ENCODE results near the gene TMEM8B.

TMEM8B gene

GRCh38 chr9:35870351-35870923 lies 41.4 kb downstream of the TMEM8B start, which contains the start of gene OR13J1:
TSS of gene OR13J1 (minus strand) at chr9:35870401. CDS start at chr9:35870401, 0 bp downstream.
- no peaks in the 10 kb centered on the region for H4K20me1 ChIP-seq (ENCODE audit: insufficient read depth)
- H3K9ac ChIP-seq, result no peak within 1 kb of the TSS
- H2AFZ ChIP-seq (ENCODE audit: low read depth), result no peak within 1 kb of the TSS
- H3K27ac ChIP-seq, result no peak within 1 kb of the TSS
- no peak for TF ChIP-seq CTCF (conservative IDR thresholded peaks at IDR 0.05; ENCODE audit: low read depth, low read length)
- H3K79me2 ChIP-seq (ENCODE audit: insufficient read depth, low read depth), result no peaks in the 10 kb centered on the region
- H3K4me2 ChIP-seq, result no peak within 1 kb of the TSS
- H3K4me3 ChIP-seq (IDR thresholded peaks at IDR 0.05; ENCODE audit: insufficient read depth, low read depth, low read length), result no peak within 1 kb of the TSS
- no peaks in the 10 kb centered on the region for H3K27me3 ChIP-seq (ENCODE audit: insufficient read depth, low read depth)
- no peaks in the 10 kb centered on the region for H3K36me3 ChIP-seq (ENCODE audit: insufficient read depth)
- peaks cover 11% of the 10 kb centered on the region for H3K4me1 ChIP-seq (ENCODE audit: low read depth, poor library complexity, severe bottlenecking)

GRCh38 chr9:35871545-35871944 lies 42.5 kb downstream of the TMEM8B start:
- H3K4me1 ChIP-seq (ENCODE audit: low read depth, poor library complexity, severe bottlenecking), result peaks cover 11% of the 10 kb centered on the region
- no peaks in the 10 kb centered on the region for H3K27me3 ChIP-seq (ENCODE audit: insufficient read depth, low read depth)
- H3K79me2 ChIP-seq (ENCODE audit: insufficient read depth, low read depth), result no peaks in the 10 kb centered on the region
- TF ChIP-seq CTCF (conservative IDR thresholded peaks at IDR 0.05; ENCODE audit: low read depth, low read length), result no peak
- no peak overlapping the region for H3K27ac ChIP-seq
- H3K9ac ChIP-seq, result no peak overlapping the region
- H3K4me2 ChIP-seq, result no peak overlapping the region
- H2AFZ ChIP-seq (ENCODE audit: low read depth), result no peak overlapping the region
- H4K20me1 ChIP-seq (ENCODE audit: insufficient read depth), result no peaks in the 10 kb centered on the region
- H3K4me3 ChIP-seq (IDR thresholded peaks at IDR 0.05; ENCODE audit: insufficient read depth, low read depth, low read length), result no peak overlapping the region
- no peaks in the 10 kb centered on the region for H3K36me3 ChIP-seq (ENCODE audit: insufficient read depth)

- no peaks in the 10 kb centered on the region for H4K20me1 ChIP-seq (ENCODE audit: insufficient read depth)
- no peaks in the 10 kb centered on the region for H3K27me3 ChIP-seq (ENCODE audit: insufficient read depth, low read depth)
- no peak overlapping the region for H3K9ac ChIP-seq
- no peak overlapping the region for H3K27ac ChIP-seq
- no peak overlapping the region for H2AFZ ChIP-seq (ENCODE audit: low read depth)
- no peaks in the 10 kb centered on the region for H3K36me3 ChIP-seq (ENCODE audit: insufficient read depth)
- no peaks in the 10 kb centered on the region for H3K79me2 ChIP-seq (ENCODE audit: insufficient read depth, low read depth)
- no peak overlapping the region for H3K4me3 ChIP-seq (IDR thresholded peaks at IDR 0.05; ENCODE audit: insufficient read depth, low read depth, low read length)
- no peak for TF ChIP-seq CTCF (conservative IDR thresholded peaks at IDR 0.05; ENCODE audit: low read depth, low read length)
- no peak overlapping the region for H3K4me2 ChIP-seq
- peaks cover 11% of the 10 kb centered on the region for H3K4me1 ChIP-seq (ENCODE audit: low read depth, poor library complexity, severe bottlenecking)
Measured at GRCh38 chr9:35872505-35872904, 43.5 kb downstream of the TMEM8B start.

GRCh38 chr9:35882263-35882848 lies 53.3 kb downstream of the TMEM8B start:
- H3K4me1 ChIP-seq (ENCODE audit: low read depth, poor library complexity, severe bottlenecking), result no peaks in the 10 kb centered on the region
- no peak overlapping the region for H3K4me2 ChIP-seq
- no peak overlapping the region for H3K9ac ChIP-seq
- TF ChIP-seq CTCF (conservative IDR thresholded peaks at IDR 0.05; ENCODE audit: low read depth, low read length), result peak; percentile 98
- H3K79me2 ChIP-seq (ENCODE audit: insufficient read depth, low read depth), result no peaks in the 10 kb centered on the region
- no peaks in the 10 kb centered on the region for H3K36me3 ChIP-seq (ENCODE audit: insufficient read depth)
- no peaks in the 10 kb centered on the region for H4K20me1 ChIP-seq (ENCODE audit: insufficient read depth)
- no peak overlapping the region for H3K4me3 ChIP-seq (IDR thresholded peaks at IDR 0.05; ENCODE audit: insufficient read depth, low read depth, low read length)
- H3K27ac ChIP-seq, result no peak overlapping the region
- no peaks in the 10 kb centered on the region; the same call in 1 of the 2 replicates for H3K27me3 ChIP-seq (ENCODE audit: insufficient read depth, low read depth)
- no peak overlapping the region for H2AFZ ChIP-seq (ENCODE audit: low read depth)

All from KMS-11 (cell line).